Measurements from ENCODE around the gene MEP1A. TPM values are rescaled to one million over a fixed set of nuclear protein-coding genes. Genes with fewer than 3 reads are reported as not detected.

Gene MEP1A
- total RNA-seq, 1 experiment from 2014 or later = not detected

DNA sequence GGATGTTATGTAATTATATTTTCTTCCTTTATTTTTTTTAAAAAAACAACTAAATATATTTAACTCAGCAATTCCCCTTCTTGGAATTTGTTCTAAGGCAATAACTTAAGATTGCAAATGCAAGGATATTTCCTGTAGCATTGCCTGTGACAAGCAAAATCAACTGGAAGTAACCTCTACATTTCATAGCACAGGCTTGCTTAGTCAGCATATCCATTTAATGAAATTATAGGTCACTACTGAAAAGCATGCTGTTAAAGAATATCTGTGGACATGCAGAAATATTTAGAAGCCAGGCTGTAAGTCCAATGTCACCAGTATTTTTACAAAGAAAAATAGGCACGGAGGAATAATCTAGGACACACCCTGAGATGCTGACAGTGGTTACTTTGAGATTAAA lies 8.7 kb upstream of the MEP1A start:
- intact Hi-C loops (cut with micrococcal nuclease; ENCODE audit: unreplicated experiment) = loop anchor here (5.0 kb wide), 3 partner anchors 82 to 263 kb away; no protein-coding TSS in a partner anchor
- TF ChIP-seq, protein P1, sequence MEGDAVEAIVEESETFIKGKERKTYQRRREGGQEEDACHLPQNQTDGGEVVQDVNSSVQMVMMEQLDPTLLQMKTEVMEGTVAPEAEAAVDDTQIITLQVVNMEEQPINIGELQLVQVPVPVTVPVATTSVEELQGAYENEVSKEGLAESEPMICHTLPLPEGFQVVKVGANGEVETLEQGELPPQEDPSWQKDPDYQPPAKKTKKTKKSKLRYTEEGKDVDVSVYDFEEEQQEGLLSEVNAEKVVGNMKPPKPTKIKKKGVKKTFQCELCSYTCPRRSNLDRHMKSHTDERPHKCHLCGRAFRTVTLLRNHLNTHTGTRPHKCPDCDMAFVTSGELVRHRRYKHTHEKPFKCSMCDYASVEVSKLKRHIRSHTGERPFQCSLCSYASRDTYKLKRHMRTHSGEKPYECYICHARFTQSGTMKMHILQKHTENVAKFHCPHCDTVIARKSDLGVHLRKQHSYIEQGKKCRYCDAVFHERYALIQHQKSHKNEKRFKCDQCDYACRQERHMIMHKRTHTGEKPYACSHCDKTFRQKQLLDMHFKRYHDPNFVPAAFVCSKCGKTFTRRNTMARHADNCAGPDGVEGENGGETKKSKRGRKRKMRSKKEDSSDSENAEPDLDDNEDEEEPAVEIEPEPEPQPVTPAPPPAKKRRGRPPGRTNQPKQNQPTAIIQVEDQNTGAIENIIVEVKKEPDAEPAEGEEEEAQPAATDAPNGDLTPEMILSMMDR (conservative IDR thresholded peaks at IDR 0.05) = no peak
- no peak for TF ChIP-seq EZH2 (IDR thresholded peaks at IDR 0.05; ENCODE audit: low read depth)
- no peak overlapping the region for H3K4me3 ChIP-seq
- DNase-seq = no peak
- ChIA-PET POLR2A (ENCODE audit: unreplicated experiment) (no interaction called here), CTCF (no interaction called here)
- H4K20me1 ChIP-seq (ENCODE audit: insufficient read depth) = no peaks in the 10 kb centered on the region
- H3K36me3 ChIP-seq (ENCODE audit: low read depth) = no peaks in the 10 kb centered on the region
- no TSS peak for BruUV-seq (replicated peaks)
- no peaks in the 10 kb centered on the region for H3K79me2 ChIP-seq (ENCODE audit: low read depth)
- no peaks in the 10 kb centered on the region for H3K9me3 ChIP-seq (ENCODE audit: insufficient read depth, low read depth)
- no peaks in the 10 kb centered on the region for H3K27me3 ChIP-seq (ENCODE audit: insufficient read depth, low read depth)
- no peak overlapping the region for H2AFZ ChIP-seq
- no peak overlapping the region for H3K4me2 ChIP-seq
- no peaks in the 10 kb centered on the region for H3F3A ChIP-seq (ENCODE audit: insufficient read depth, low read depth)
- H3K27ac ChIP-seq = no peak overlapping the region
- no peaks in the 10 kb centered on the region; the same call in 1 of the 2 replicates for H3K9me2 ChIP-seq (ENCODE audit: insufficient read depth)
- no peaks in the 10 kb centered on the region for H3K4me1 ChIP-seq (replicated peaks; ENCODE audit: insufficient read depth)

DNA sequence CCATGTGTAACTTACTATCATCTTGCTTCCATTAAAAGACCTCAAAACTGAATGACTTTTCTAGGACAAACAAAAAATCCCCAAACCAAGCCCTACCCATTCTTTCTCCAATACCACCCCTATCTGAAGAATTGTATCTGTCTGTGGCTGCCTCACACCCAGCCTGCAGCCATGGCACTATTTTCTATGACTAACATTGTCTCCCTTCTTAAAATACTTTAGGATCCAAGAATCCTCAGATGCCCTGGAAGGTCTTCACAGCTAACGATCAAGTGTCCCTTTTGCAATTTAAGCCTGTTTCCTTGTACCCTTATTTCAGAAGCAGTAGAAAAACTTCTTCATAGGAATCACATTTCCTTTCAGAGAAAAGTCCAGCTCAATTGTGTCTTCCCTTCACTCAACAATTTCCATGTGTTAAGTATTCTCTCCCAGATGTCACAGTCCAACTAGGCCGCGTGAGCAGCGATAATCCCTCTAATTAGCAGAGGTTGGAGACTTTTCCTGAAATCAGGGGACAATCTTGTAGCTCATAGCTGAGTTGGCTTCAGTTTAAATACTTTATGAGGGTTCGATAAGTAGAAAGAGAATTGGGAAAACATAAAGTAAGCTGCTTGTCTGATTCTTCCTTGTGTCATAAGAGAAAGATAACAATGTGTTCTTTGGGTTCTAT lies 5.2 kb upstream of the MEP1A start:
- Histone ChIP-seq H3K4me3 (no peak overlapping the region), H3K9me2 (ENCODE audit: insufficient read depth) (no peaks in the 10 kb centered on the region; the same call in 1 of the 2 replicates), H2AFZ (no peak overlapping the region), H3K4me2 (no peak overlapping the region), H3F3A (ENCODE audit: insufficient read depth, low read depth) (no peaks in the 10 kb centered on the region), H3K79me2 (ENCODE audit: low read depth) (no peaks in the 10 kb centered on the region), H3K27ac (no peak overlapping the region), H3K27me3 (ENCODE audit: insufficient read depth, low read depth) (no peaks in the 10 kb centered on the region), H3K36me3 (ENCODE audit: low read depth) (no peaks in the 10 kb centered on the region), H3K9me3 (ENCODE audit: insufficient read depth, low read depth) (no peaks in the 10 kb centered on the region), H3K4me1 (replicated peaks; ENCODE audit: insufficient read depth) (no peaks in the 10 kb centered on the region), H4K20me1 (ENCODE audit: insufficient read depth) (no peaks in the 10 kb centered on the region)
- intact Hi-C loops (cut with micrococcal nuclease; ENCODE audit: unreplicated experiment) = no loop called here
- no peak for DNase-seq
- ChIA-PET CTCF (no interaction called here), POLR2A (ENCODE audit: unreplicated experiment) (no interaction called here)
- BruUV-seq (replicated peaks) = no TSS peak
- no peak for TF ChIP-seq EZH2 (IDR thresholded peaks at IDR 0.05; ENCODE audit: low read depth)
- TF ChIP-seq, protein P1 (conservative IDR thresholded peaks at IDR 0.05) = no peak

DNA sequence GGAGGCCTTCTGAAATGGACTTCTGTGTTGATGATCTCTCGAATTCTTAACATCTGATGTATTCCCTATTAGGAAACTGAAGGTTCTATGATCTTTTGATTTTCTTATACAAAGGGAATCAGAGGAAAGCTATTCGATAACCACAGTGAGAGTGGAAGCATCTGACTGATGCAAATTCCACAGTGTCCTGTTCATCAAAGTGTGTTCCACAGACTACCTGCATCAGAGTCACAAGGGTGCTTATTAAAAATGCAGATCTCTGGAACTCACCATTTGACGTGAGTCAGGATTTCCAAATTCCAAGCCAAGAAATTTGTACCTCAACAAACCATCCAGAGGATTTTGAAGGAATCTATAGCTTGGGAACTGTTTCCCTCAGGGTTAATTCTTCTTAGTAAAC lies 4.4 kb upstream of the MEP1A start:
- no peak for DNase-seq
- H3K36me3 ChIP-seq (ENCODE audit: low read depth) = no peaks in the 10 kb centered on the region
- H3K79me2 ChIP-seq (ENCODE audit: low read depth) = no peaks in the 10 kb centered on the region
- BruUV-seq (replicated peaks) = no TSS peak
- H3K4me2 ChIP-seq = no peak overlapping the region
- no peak for TF ChIP-seq EZH2 (IDR thresholded peaks at IDR 0.05; ENCODE audit: low read depth)
- TF ChIP-seq, protein P1 (conservative IDR thresholded peaks at IDR 0.05) = no peak
- intact Hi-C loops (cut with micrococcal nuclease; ENCODE audit: unreplicated experiment) = no loop called here
- H3K4me1 ChIP-seq (replicated peaks; ENCODE audit: insufficient read depth) = no peaks in the 10 kb centered on the region
- no peak overlapping the region for H2AFZ ChIP-seq
- peaks cover 3% of the 10 kb centered on the region; the same call in 1 of the 2 replicates for H3F3A ChIP-seq (ENCODE audit: insufficient read depth, low read depth)
- ChIA-PET CTCF (interaction anchor here (0.8 kb wide), 1 partner anchor 355 kb away, joined by 3 read pairs; no protein-coding TSS in a partner anchor), POLR2A (ENCODE audit: unreplicated experiment) (no interaction called here)
- no peak overlapping the region for H3K27ac ChIP-seq
- no peak overlapping the region for H3K4me3 ChIP-seq
- H3K9me2 ChIP-seq (ENCODE audit: insufficient read depth) = no peaks in the 10 kb centered on the region; the same call in 1 of the 2 replicates
- H3K9me3 ChIP-seq (ENCODE audit: insufficient read depth, low read depth) = no peaks in the 10 kb centered on the region
- H3K27me3 ChIP-seq (ENCODE audit: insufficient read depth, low read depth) = no peaks in the 10 kb centered on the region
- H4K20me1 ChIP-seq (ENCODE audit: insufficient read depth) = no peaks in the 10 kb centered on the region

Measured in PC-9 (cell line).